HS-5 (cell line): ENCODE measurements around the gene CGB1.

Experiments used
- DNase-seq: peaks from one replicate; pipeline ENCODE4 v3.0.0-alpha.2; 2012; ENCODE audit warnings: low read depth

CGB1 gene

GRCh38 chr19:48993175-48994034 is 43.3 kb downstream of the CGB1 start, which contains the start of the genes GYS1 and RUVBL2:
TSS of gene GYS1 (minus strand) at chr19:48993309. CDS start at chr19:48993112, 197 bp downstream.
TSS of gene RUVBL2 (plus strand) at chr19:48993887. CDS start at chr19:48993912, 25 bp downstream.
- DNase-seq: peak; percentile 98

DNA sequence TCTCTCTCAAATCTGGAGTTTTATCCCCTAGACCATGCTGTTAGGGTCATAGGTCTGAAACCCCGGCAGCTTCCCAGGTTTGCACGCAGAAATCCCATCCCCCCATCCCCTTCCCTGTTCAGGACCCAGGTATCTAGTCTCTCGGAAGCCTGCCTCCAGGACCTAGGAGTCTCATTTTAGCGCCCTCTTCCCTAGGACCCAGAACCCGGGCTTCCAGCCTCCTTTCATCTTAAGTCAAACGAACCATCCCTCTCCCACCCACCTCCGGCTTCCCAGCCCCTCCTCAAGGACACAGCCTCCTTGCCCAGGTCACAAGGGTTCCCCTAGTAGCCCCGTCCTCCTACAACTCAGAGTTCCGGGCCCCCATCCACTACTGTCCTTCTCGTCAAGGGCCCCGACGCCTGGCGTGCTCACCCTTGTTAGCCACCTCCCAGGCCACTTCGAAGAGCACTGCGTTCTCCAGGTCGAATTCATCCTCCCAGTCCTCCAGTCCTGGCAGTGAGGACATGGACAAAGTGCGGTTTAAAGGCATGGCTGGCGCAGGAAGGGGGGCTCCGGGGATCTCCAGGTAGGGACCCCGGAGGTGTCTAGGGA is 44.0 kb downstream of the CGB1 start:
- DNase-seq: no peak

- peak; percentile 38 for DNase-seq
Measured at GRCh38 chr19:48991873-48992580, 44.7 kb downstream of the CGB1 start.

- no peak for DNase-seq
Measured at GRCh38 chr19:48991011-48991609, 45.6 kb downstream of the CGB1 start.

DNA sequence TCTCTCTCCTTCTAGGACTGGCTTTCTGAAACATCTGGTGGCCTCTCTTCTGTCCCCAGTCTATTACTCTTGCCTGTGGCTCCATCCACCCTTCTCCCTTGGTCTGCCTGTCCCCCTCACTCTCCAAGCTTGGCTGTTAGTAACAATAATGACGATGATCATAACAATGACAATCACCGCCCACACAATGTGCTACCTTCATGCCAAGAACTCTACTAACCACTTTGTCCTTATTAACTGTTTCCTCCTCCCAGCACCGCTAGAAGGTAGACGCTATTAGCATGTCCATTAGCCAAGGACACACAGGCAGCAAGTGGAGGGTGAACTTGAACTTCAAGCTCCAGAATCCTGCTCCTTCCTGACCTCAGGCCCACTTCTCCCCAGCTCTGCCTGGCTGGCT is 46.3 kb downstream of the CGB1 start:
- DNase-seq: no peak

DNA sequence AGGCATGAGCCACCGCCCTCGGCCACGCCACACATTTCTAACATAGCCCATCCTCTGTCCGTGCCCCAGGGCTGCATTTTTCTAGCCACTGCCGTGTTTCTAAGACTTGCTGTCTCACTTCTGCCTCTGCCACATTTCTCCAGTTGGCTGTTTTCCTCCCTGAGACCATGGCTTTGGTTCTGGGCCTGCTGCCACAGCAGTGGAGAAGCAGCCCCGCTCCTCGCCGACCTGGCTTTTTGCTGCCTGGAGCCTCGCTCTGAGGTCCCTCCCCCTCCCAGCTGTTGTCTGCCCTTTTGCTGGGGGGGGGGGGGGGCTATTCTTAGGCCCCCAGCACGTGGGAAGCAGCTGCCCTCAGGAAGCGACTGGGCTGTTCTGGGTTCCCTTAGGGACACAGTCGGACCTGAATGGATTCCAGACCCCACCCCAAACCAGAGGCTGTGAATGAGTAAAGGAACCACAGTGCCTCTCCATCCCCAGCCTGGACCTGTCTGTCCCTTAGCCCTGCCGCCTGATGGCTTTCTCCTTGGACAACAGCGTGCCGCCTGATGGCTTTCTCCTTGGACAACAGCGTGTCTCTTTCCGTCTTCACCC is 46.9 kb downstream of the CGB1 start:
- DNase-seq: no peak

GRCh38 chr19:48988860-48989259 is 47.8 kb downstream of the CGB1 start:
- DNase-seq: no peak

DNA sequence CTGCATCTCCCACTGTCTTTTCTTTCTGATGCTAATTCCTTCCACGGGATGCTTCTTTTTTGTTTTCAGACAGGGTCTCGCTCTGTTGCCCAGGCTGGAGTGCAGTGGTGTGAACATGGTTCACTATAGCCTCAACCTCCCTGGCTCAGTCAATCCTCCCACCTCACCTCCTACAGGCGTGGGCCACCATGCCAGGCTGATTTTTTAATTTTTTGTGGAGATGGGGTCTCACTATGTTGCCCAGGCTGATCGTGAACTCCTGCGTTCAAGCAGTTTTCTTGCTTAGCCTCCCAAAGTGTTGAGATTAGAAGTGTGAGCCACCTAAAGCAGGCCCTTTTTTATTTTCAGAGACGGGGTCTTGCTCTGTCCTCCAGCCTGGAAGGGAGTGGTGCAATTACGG is 48.4 kb downstream of the CGB1 start:
- no peak for DNase-seq

DNA sequence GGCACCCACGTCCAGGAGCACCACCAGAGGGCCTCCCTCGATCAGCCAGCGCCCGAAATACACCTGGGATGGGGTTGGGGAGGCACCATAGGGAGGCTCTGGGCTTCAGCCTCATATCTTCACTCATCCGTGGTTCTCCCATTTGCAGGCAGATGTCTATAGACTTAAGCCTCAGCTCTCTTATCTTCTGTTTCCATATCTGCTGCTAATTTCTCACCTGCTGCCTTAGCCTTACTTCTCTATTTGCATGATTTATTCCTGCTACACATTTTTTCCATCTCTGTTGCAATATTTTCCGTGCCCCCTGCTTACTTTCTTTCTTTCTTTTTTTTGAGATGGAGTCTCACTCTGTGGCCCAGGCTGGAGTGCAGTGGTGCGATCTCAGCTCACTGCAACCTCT is 49.4 kb downstream of the CGB1 start:
- no peak for DNase-seq

DNA sequence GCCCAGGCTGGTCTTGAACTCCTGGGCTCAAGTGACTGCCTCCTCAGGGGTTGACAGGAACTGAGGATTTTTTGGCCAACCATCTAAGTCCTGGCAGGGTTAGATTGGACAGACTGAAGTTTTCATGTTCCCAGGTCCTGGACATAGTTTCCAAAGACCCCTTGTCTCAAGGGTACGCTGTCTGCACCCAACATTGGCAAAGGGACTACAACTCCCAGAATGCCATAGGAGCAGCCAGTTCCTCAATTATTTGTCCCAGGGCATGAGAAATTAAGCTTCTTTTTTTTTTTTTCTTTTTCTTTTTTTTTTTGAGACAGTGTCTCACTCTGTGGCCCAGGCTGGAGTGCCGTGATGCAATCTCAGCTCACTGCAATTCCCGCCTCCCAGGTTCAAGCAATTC is 50.5 kb downstream of the CGB1 start:
- no peak for DNase-seq

DNA sequence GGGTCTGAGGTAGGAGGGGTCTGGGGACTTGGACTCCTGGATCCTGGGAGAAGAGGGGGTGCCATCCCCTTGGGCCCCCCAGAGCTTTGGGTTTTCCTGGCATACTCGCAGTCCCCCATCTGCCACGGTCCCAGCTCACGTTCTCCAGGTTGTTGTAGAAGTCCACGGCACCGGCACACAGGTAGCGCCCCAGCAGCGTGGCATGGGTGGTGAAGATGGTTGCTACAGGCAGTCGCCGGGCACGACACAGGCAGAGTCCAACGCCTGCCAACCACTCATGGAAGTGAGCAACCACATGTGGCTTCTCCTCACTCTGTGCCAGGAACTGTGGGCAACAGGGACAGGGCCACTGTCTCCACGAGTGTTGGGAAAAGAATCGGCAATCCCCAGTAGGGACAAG is 51.0 kb downstream of the CGB1 start:
- DNase-seq: no peak
